Neural cell (in vitro differentiated cells): ENCODE data around the gene RPL15. TPM values are rescaled to one million over a fixed set of nuclear protein-coding genes. Genes with fewer than 3 reads are reported as not detected.

Experiments
- H2AFZ ChIP-seq: fragments of 200-600, 300-800 bp; sonication (generic), shearing (Covaris generic); 2 replicates; pipeline ENCODE4 v1.6.0; 2014; ENCODE audit warnings: low read depth, mild to moderate bottlenecking, antibody characterized with exemption, low read length, moderate library complexity
- H3F3A ChIP-seq: fragments of 200-600 bp; shearing (Covaris generic); 2 replicates; pipeline ENCODE4 v1.6.1; 2016; ENCODE audit warnings: mild to moderate bottlenecking, moderate library complexity, mixed read lengths, antibody characterized with exemption, low read length; ENCODE audit not compliant: insufficient read depth, poor library complexity, severe bottlenecking
- H3K27ac ChIP-seq: fragments of 200-600, 300-800 bp; sonication (generic), shearing (Covaris generic); 2 replicates; pipeline ENCODE4 v1.5.1; 2014; ENCODE audit warnings: mild to moderate bottlenecking, low read length, moderate library complexity
- H3K27me3 ChIP-seq: fragments of 300-800, 200-600 bp; sonication (generic), shearing (Covaris generic); 2 replicates; pipeline ENCODE4 v1.6.0; 2014; ENCODE audit warnings: mild to moderate bottlenecking, low read depth, low read length, moderate library complexity; ENCODE audit not compliant: insufficient read depth
- H3K36me3 ChIP-seq: fragments of 300-800, 200-600 bp; sonication (generic), shearing (Covaris generic); 2 replicates; pipeline ENCODE4 v1.5.1; 2014; ENCODE audit warnings: mild to moderate bottlenecking, antibody characterized with exemption, low read length, moderate library complexity; ENCODE audit not compliant: insufficient read depth
- H3K4me2 ChIP-seq: fragments of 300-800, 200-600 bp; sonication (generic), shearing (Covaris generic); 2 replicates; pipeline ENCODE4 v1.6.0; 2014; ENCODE audit warnings: mild to moderate bottlenecking, low read length
- H3K4me3 ChIP-seq: fragments of 300-800, 200-600 bp; sonication (generic), shearing (Covaris generic); 2 replicates; pipeline ENCODE4 v1.5.1; 2014; ENCODE audit warnings: mild to moderate bottlenecking, low read length, moderate library complexity
- H3K79me2 ChIP-seq: fragments of 200-600 bp; shearing (Covaris generic); replicated peaks from 2 replicates; pipeline ENCODE4 v1.6.0; 2014; ENCODE audit warnings: mild to moderate bottlenecking, low read length, moderate library complexity; ENCODE audit not compliant: insufficient read depth
- H3K9ac ChIP-seq: fragments of 300-800, 200-600 bp; sonication (generic), shearing (Covaris generic); 2 replicates; pipeline ENCODE4 v1.6.1; 2016; ENCODE audit warnings: mild to moderate bottlenecking, low read length, mixed read lengths
- H3K9me2 ChIP-seq: fragments of 200-600 bp; shearing (Covaris generic); 2 replicates; pipeline ENCODE4 v1.6.1; 2016; ENCODE audit warnings: mild to moderate bottlenecking, low read length, mixed read lengths; ENCODE audit not compliant: insufficient read depth
- H3K9me3 ChIP-seq: fragments of 200-600, 300-800 bp; sonication (generic), shearing (Covaris generic); 2 replicates; pipeline ENCODE4 v1.6.1; 2016; ENCODE audit warnings: mild to moderate bottlenecking, mixed run types, low read length, moderate library complexity, mixed read lengths
- H4K20me1 ChIP-seq: fragments of 200-600 bp; shearing (Covaris generic); 2 replicates; pipeline ENCODE4 v1.6.1; 2016; ENCODE audit warnings: mild to moderate bottlenecking, mixed run types; ENCODE audit not compliant: insufficient read depth
- EP300 ChIP-seq: fragments of 450-650 bp; conservative IDR thresholded peaks from 2 replicates; pipeline ENCODE4 v1.6.1; 2014; ENCODE audit warnings: antibody characterized with exemption, mild to moderate bottlenecking, moderate library complexity; ENCODE audit not compliant: poor library complexity, severe bottlenecking
- EZH2 ChIP-seq: fragments of 200-600, 300-800 bp; shearing (Covaris generic), sonication (generic); IDR thresholded peaks from 2 replicates; pipeline ENCODE4 v1.6.1; 2014; ENCODE audit warnings: antibody characterized with exemption, low read length, borderline replicate concordance, mild to moderate bottlenecking; ENCODE audit not compliant: insufficient read depth, poor library complexity, severe bottlenecking
- MXI1 ChIP-seq: fragments of 450-650 bp; conservative IDR thresholded peaks from 2 replicates; pipeline ENCODE4 v1.6.1; 2014; ENCODE audit warnings: antibody characterized with exemption, mild to moderate bottlenecking; ENCODE audit not compliant: poor library complexity, severe bottlenecking
- POLR2AphosphoS5 ChIP-seq: IDR thresholded peaks from 2 replicates; pipeline ENCODE4 v1.6.1; 2012
- RAD21 ChIP-seq: fragments of 450-650 bp; conservative IDR thresholded peaks from 2 replicates; pipeline ENCODE4 v1.6.1; 2014; ENCODE audit warnings: antibody characterized with exemption, mild to moderate bottlenecking, moderate library complexity
- SMC3 ChIP-seq: fragments of 450-650 bp; conservative IDR thresholded peaks from 2 replicates; pipeline ENCODE4 v1.6.1; 2014; ENCODE audit warnings: antibody characterized with exemption, mild to moderate bottlenecking, moderate library complexity; ENCODE audit not compliant: poor library complexity
- TAF1 ChIP-seq: IDR thresholded peaks from 2 replicates; pipeline ENCODE4 v1.6.1; 2012; ENCODE audit warnings: low read depth
- polyA plus RNA-seq: library from polyadenylated mRNA; depleted of rRNA; stranded (reverse); fragments of >200 nt; gene quantifications from 2 replicates; pipeline ENCODE4 v1.2.3, GENCODE V29; 2014
- TF ChIP-seq, protein P1 (sequence below): IDR thresholded peaks from 2 replicates; pipeline ENCODE4 v1.6.1; 2012; ENCODE audit warnings: borderline replicate concordance
- TF ChIP-seq, protein P2 (sequence below): fragments of 450-650 bp; IDR thresholded peaks from 2 replicates; pipeline ENCODE4 v1.5.1; 2014; ENCODE audit warnings: antibody characterized with exemption, mild to moderate bottlenecking, moderate library complexity; ENCODE audit not compliant: poor library complexity, severe bottlenecking

RPL15 gene
- polyA plus RNA-seq, 1 donor from 2014 or later: 3,247 TPM

DNA sequence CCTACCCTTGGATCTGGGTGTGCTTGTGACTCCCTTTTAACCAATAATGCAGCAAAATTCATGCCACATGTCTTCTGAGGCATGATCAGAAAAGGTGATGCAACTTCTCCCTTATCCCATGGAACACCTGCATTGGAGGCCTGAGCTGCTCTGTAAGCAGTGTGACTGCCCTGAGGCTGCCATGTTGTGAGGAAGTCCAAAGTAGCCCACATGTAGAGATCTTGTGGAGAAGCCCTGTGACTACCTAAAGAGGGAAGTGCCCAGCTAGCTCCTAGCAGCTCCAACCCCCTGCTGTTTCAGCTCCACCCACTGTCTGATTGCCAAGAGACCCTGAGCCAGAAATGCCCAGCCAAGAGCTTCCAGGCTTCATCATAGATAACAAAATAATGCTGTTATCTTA lies 21.8 kb downstream of the RPL15 start:
- Histone ChIP-seq H3K4me3 (no peak overlapping the region), H3K4me2 (no peak overlapping the region), H2AFZ (no peak overlapping the region), H3K27me3 (no peaks in the 10 kb centered on the region), H3K27ac (no peak overlapping the region), H3F3A (no peaks in the 10 kb centered on the region), H3K9ac (no peak overlapping the region), H3K79me2 (no peaks in the 10 kb centered on the region), H3K9me3 (no peaks in the 10 kb centered on the region), H4K20me1 (no peaks in the 10 kb centered on the region), H3K36me3 (no peaks in the 10 kb centered on the region), H3K9me2 (no peaks in the 10 kb centered on the region)
- no peak for TF ChIP-seq EZH2
- no peak for TF ChIP-seq MXI1
- TF ChIP-seq TAF1: no peak
- TF ChIP-seq SMC3: no peak
- no peak for TF ChIP-seq EP300

DNA sequence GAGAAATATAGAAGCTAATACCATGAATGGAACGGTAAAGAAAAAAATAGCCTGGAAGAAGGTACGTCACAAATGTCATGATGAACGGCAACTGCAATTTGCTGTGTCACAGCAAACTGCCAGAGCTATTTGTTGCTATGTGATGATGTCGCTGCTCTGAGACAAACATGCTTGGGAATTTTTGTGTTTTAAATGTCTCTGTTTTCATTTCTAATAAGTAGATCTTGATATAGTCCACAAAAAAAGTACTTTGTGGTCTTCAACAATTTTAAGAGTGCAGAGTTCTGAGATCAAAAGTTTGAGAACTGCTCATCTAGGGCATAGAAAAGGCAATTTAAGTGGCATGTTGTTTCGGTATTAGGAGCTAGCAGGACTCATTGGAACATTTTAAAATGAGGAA lies 23.8 kb downstream of the RPL15 start:
- Histone ChIP-seq H2AFZ (no peak overlapping the region), H3K27me3 (no peaks in the 10 kb centered on the region), H3K4me3 (no peak overlapping the region), H3K9ac (no peak overlapping the region), H4K20me1 (no peaks in the 10 kb centered on the region), H3F3A (peaks cover 6% of the 10 kb centered on the region), H3K36me3 (no peaks in the 10 kb centered on the region), H3K79me2 (no peaks in the 10 kb centered on the region), H3K27ac (no peak overlapping the region), H3K4me2 (no peak overlapping the region), H3K9me3 (no peaks in the 10 kb centered on the region), H3K9me2 (no peaks in the 10 kb centered on the region)
- TF ChIP-seq EP300 (peak; percentile 77), RAD21 (no peak), MXI1 (no peak), EZH2 (no peak), POLR2AphosphoS5 (peak; percentile 68), TAF1 (no peak), SMC3 (no peak)
- TF ChIP-seq, protein P1, sequence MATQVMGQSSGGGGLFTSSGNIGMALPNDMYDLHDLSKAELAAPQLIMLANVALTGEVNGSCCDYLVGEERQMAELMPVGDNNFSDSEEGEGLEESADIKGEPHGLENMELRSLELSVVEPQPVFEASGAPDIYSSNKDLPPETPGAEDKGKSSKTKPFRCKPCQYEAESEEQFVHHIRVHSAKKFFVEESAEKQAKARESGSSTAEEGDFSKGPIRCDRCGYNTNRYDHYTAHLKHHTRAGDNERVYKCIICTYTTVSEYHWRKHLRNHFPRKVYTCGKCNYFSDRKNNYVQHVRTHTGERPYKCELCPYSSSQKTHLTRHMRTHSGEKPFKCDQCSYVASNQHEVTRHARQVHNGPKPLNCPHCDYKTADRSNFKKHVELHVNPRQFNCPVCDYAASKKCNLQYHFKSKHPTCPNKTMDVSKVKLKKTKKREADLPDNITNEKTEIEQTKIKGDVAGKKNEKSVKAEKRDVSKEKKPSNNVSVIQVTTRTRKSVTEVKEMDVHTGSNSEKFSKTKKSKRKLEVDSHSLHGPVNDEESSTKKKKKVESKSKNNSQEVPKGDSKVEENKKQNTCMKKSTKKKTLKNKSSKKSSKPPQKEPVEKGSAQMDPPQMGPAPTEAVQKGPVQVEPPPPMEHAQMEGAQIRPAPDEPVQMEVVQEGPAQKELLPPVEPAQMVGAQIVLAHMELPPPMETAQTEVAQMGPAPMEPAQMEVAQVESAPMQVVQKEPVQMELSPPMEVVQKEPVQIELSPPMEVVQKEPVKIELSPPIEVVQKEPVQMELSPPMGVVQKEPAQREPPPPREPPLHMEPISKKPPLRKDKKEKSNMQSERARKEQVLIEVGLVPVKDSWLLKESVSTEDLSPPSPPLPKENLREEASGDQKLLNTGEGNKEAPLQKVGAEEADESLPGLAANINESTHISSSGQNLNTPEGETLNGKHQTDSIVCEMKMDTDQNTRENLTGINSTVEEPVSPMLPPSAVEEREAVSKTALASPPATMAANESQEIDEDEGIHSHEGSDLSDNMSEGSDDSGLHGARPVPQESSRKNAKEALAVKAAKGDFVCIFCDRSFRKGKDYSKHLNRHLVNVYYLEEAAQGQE: no peak
- TF ChIP-seq, protein P2, sequence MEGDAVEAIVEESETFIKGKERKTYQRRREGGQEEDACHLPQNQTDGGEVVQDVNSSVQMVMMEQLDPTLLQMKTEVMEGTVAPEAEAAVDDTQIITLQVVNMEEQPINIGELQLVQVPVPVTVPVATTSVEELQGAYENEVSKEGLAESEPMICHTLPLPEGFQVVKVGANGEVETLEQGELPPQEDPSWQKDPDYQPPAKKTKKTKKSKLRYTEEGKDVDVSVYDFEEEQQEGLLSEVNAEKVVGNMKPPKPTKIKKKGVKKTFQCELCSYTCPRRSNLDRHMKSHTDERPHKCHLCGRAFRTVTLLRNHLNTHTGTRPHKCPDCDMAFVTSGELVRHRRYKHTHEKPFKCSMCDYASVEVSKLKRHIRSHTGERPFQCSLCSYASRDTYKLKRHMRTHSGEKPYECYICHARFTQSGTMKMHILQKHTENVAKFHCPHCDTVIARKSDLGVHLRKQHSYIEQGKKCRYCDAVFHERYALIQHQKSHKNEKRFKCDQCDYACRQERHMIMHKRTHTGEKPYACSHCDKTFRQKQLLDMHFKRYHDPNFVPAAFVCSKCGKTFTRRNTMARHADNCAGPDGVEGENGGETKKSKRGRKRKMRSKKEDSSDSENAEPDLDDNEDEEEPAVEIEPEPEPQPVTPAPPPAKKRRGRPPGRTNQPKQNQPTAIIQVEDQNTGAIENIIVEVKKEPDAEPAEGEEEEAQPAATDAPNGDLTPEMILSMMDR: no peak
